ENCODE data around the gene LRRC55.

DNA sequence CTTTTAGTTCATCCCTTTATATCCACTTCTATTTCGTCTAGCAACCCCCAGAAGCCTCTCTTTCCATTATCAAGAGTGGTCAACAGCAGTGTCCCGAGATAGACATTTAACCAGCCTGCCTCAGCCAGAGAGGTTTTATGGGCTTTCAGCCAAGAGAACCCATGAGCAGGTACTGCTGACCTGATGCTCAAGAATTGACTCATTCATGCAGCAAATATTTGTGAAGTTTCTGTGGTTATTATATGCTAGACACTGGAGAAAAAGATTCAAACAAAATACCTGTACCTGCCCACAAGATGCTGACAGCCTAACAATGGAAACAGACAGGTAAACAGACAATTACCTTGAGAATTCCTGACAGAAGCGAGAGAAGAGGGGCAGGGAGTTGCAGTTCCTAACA lies 9.7 kb upstream of the LRRC55 start:
- TF ChIP-seq, protein P1, sequence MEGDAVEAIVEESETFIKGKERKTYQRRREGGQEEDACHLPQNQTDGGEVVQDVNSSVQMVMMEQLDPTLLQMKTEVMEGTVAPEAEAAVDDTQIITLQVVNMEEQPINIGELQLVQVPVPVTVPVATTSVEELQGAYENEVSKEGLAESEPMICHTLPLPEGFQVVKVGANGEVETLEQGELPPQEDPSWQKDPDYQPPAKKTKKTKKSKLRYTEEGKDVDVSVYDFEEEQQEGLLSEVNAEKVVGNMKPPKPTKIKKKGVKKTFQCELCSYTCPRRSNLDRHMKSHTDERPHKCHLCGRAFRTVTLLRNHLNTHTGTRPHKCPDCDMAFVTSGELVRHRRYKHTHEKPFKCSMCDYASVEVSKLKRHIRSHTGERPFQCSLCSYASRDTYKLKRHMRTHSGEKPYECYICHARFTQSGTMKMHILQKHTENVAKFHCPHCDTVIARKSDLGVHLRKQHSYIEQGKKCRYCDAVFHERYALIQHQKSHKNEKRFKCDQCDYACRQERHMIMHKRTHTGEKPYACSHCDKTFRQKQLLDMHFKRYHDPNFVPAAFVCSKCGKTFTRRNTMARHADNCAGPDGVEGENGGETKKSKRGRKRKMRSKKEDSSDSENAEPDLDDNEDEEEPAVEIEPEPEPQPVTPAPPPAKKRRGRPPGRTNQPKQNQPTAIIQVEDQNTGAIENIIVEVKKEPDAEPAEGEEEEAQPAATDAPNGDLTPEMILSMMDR (IDR thresholded peaks at IDR 0.05) = no peak
- no peak for TF ChIP-seq POLR2A (IDR thresholded peaks at IDR 0.05)
- TF ChIP-seq EP300 (IDR thresholded peaks at IDR 0.05; ENCODE audit: low read depth) = no peak

Measured in transverse colon (tissue), 3 donors.